ENCODE measurements around the gene CHIT1.

DNA sequence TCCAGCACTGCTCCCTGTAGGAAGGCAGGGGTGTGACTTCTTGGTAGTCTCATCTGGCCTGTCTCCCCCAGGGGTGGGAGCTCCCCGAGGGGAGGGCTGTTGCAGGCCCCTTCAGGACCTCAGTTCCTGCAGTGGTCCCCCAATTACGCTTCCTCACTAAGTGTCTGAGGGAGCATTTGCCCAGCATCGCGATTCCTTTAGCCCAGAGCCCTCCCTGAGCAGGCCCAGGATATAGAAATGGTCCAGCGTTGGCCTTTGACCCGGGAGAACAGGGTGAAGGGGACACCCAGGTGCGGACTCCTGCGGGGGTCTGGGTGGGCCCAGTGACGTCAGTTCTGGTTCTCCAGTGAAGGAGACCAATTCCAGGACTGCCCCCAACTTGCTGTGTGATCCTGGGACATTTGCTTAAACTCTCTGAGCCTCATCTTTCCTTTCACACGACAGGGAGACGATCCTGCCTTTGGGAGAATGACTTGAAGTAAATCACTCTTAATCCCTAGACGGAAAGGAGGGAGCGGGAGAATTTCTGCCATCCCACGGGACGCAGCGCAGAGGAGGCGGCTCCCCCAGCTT, 43.2 kb upstream of the CHIT1 start:
- TF ChIP-seq RARB (CRISPR knock-in tag; IDR thresholded peaks at IDR 0.05): no peak
- no peak for TF ChIP-seq BACH2 (CRISPR knock-in tag; IDR thresholded peaks at IDR 0.05; ENCODE audit: borderline replicate concordance)
